NCI-H524 treated with DMSO at 0.1 percent for 48 hours (cell line): ENCODE results near the gene TBKBP1.
"Not testable (repeated sequence)": the region's sequence is repeated elsewhere in the genome, so short reads cannot be mapped to it uniquely, and the experiment has no call there.

Experiments used
- DNase-seq: peaks from one replicate; lab custom pipeline; 2025; lab: John Stamatoyannopoulos, UW

TBKBP1 gene

GRCh38 chr17:47731396-47731795 lies 37.4 kb downstream of the TBKBP1 start:
- DNase-seq, result no peak

- no peak for DNase-seq
These were observed 38.6 kb downstream of the TBKBP1 start for GRCh38 chr17:47732399-47733046.

- peak; percentile 53 for DNase-seq
These were observed 39.2 kb downstream of the TBKBP1 start, which contains the start of gene TBX21 for GRCh38 chr17:47733047-47733673. Gene TBX21 (plus strand): TSS chr17:47733236. CDS start chr17:47733455, 219 bp downstream.

- DNase-seq, result no peak
These were observed 39.9 kb downstream of the TBKBP1 start for GRCh38 chr17:47733674-47734410.

DNA sequence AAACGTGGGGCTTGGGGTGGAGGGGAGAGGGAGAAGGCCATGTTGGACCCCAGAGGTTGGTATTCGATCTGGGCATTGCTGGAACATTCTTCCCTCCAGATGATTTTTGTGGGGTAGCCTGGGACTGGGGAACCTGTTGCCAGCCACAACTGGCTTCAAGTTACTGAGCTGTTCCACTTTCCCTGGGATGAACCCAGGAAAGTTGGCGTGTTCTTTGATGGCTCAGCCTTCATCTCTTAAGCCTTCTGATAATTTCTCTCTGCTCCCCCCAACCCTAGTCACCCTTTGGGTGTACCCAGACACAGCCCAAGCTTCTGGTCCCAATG lies 41.1 kb downstream of the TBKBP1 start:
- DNase-seq, result no peak

GRCh38 chr17:47735536-47736011 lies 41.6 kb downstream of the TBKBP1 start:
- DNase-seq, result no peak

GRCh38 chr17:47736501-47737495 lies 42.8 kb downstream of the TBKBP1 start:
- no peak for DNase-seq

GRCh38 chr17:47738178-47738577 lies 44.2 kb downstream of the TBKBP1 start:
- no peak for DNase-seq

GRCh38 chr17:47739150-47739549 lies 45.2 kb downstream of the TBKBP1 start:
- DNase-seq, result no peak

DNA sequence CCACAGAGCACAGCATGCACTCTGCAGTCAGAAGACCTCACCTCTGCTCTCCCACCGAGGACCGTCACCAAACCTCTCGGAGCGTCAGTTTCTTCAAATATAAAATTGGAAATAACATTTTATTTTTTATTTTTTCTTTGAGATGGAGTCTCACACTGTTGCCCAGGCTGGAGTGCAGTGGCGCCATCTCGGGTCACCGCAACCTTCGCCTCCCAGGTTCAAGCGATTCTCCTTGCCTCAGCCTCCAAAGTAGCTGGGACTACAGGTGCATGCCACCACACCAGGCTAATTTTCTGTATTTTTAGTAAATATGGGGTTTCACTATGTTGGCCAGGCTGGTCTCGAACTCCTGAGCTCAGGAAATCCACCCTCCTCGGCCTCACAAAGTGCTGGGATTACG lies 46.0 kb downstream of the TBKBP1 start:
- DNase-seq, result not testable (repeated sequence)

- DNase-seq, result no peak
These were observed 47.3 kb downstream of the TBKBP1 start for GRCh38 chr17:47741109-47741792.

GRCh38 chr17:47741793-47742145 lies 47.8 kb downstream of the TBKBP1 start:
- no peak for DNase-seq

GRCh38 chr17:47742319-47743181 lies 48.6 kb downstream of the TBKBP1 start:
- DNase-seq, result no peak

GRCh38 chr17:47744168-47745036 lies 50.4 kb downstream of the TBKBP1 start:
- DNase-seq, result no peak

- DNase-seq, result no peak
These were observed 51.0 kb downstream of the TBKBP1 start for GRCh38 chr17:47745037-47745380.

DNA sequence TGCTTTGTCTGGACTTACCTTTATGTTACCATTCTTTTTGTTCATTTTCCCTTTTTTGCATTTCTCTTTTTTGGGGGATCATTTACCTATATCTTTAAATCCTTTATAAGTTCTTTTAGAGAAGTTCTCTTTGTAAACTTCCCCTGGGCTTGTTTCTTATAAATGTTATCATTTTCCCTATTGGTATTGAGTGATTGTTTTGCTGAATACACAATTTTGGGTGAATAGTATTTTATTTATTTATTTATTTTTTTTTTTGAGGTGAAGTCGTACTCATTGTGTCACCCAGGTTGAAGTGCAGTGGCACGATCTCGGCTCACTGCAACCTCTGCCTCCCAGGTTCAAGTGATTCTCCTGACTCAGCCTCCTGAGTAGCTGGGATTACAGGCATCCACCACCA lies 57.5 kb downstream of the TBKBP1 start:
- DNase-seq, result no peak

GRCh38 chr17:47757386-47757785 lies 63.4 kb downstream of the TBKBP1 start:
- no peak for DNase-seq

GRCh38 chr17:47760409-47761140 lies 66.6 kb downstream of the TBKBP1 start:
- DNase-seq, result no peak
